PC-9 (cell line): ENCODE data around the gene PLEKHF1. TPM values are rescaled to one million over a fixed set of nuclear protein-coding genes. Genes with fewer than 3 reads are reported as not detected.

Source experiments
- BruUV-seq: library from RNA; stranded (reverse); fragments of 400-500 nt; replicated peaks from 2 replicates; lab custom pipeline; 2021; lab: Mats Ljungman, UMichigan
- CTCF ChIA-PET: fragments of 300-600 bp; sonication (Branson Sonifier 250); formaldehyde crosslinking; loops from one replicate; lab custom pipeline; 2022; ENCODE audit warnings: antibody characterized with exemption; lab: Charles Lee
- POLR2A ChIA-PET: fragments of 300-600 bp; sonication (Branson Sonifier 250); formaldehyde crosslinking; loops from one replicate; lab custom pipeline; 2022; ENCODE audit warnings: antibody characterized with exemption; ENCODE audit not compliant: unreplicated experiment; lab: Charles Lee
- DNase-seq, 2 experiments: peaks; one replicate each; pipeline versions ENCODE4 v3.0.0 to v3.0.0-alpha.2; 2015 to 2022; ENCODE audit warnings: mixed read lengths in 1 of 2
- H2AFZ ChIP-seq: fragments of 200-600 bp; sonication (generic); 2 replicates; pipeline ENCODE4 v1.8.1; 2017; ENCODE audit warnings: antibody characterized with exemption
- H3F3A ChIP-seq: fragments of 200-600 bp; sonication (generic); 2 replicates; pipeline ENCODE4 v1.8.1; 2017; ENCODE audit warnings: antibody characterized with exemption, mild to moderate bottlenecking, low read depth; ENCODE audit not compliant: insufficient read depth
- H3K27ac ChIP-seq: fragments of 200-600 bp; sonication (generic); 2 replicates; pipeline ENCODE4 v1.6.1; 2016; ENCODE audit warnings: mixed run types
- H3K27me3 ChIP-seq: fragments of 200-600 bp; sonication (generic); 2 replicates; pipeline ENCODE4 v1.6.1; 2016; ENCODE audit warnings: low read depth, mixed run types; ENCODE audit not compliant: insufficient read depth
- H3K36me3 ChIP-seq: fragments of 200-600 bp; sonication (generic); 2 replicates; pipeline ENCODE4 v1.6.1; 2016; ENCODE audit warnings: low read depth, mixed run types
- H3K4me1 ChIP-seq: fragments of 200-600 bp; sonication (generic); replicated peaks from 2 replicates; pipeline ENCODE4 v1.6.1; 2016; ENCODE audit warnings: mixed run types; ENCODE audit not compliant: insufficient read depth
- H3K4me2 ChIP-seq: fragments of 200-600 bp; sonication (generic); 2 replicates; pipeline ENCODE4 v1.6.1; 2017; ENCODE audit warnings: mixed run types
- H3K4me3 ChIP-seq: fragments of 200-600 bp; sonication (generic); 2 replicates; pipeline ENCODE4 v1.6.1; 2016; ENCODE audit warnings: mixed run types
- H3K79me2 ChIP-seq: fragments of 200-600 bp; sonication (generic); 2 replicates; pipeline ENCODE4 v1.6.1; 2017; ENCODE audit warnings: low read depth, mixed run types
- H3K9me2 ChIP-seq: fragments of 200-600 bp; sonication (generic); 2 replicates; pipeline ENCODE4 v1.8.1; 2017; ENCODE audit warnings: mild to moderate bottlenecking; ENCODE audit not compliant: insufficient read depth
- H3K9me3 ChIP-seq: fragments of 200-600 bp; sonication (generic); 2 replicates; pipeline ENCODE4 v1.8.1; 2016; ENCODE audit warnings: low read depth; ENCODE audit not compliant: insufficient read depth
- H4K20me1 ChIP-seq: fragments of 200-600 bp; sonication (generic); 2 replicates; pipeline ENCODE4 v1.8.1; 2017; ENCODE audit not compliant: insufficient read depth
- EZH2 ChIP-seq: fragments of 200-600 bp; sonication (generic); IDR thresholded peaks from 2 replicates; pipeline ENCODE4 v1.8.0; 2017; ENCODE audit warnings: antibody characterized with exemption, low read depth
- intact Hi-C: fragments of 100-400 bp; cut with micrococcal nuclease; formaldehyde crosslinking; loops from one replicate; pipeline ENCODE4 v1.10.0; 2022; ENCODE audit not compliant: unreplicated experiment
- total RNA-seq: library from RNA; stranded (reverse); gene quantifications from 2 replicates; pipeline ENCODE4 v1.2.3, GENCODE V29; 2021
- TF ChIP-seq, protein P1 (sequence below): fragments of 200-600 bp; sonication (generic); conservative IDR thresholded peaks from 2 replicates; pipeline ENCODE4 v1.6.1; 2017; ENCODE audit warnings: mixed run types, antibody characterized with exemption, mild to moderate bottlenecking, moderate library complexity

The PLEKHF1 gene
- total RNA-seq, 1 experiment from 2014 or later = 16.0 TPM

DNA sequence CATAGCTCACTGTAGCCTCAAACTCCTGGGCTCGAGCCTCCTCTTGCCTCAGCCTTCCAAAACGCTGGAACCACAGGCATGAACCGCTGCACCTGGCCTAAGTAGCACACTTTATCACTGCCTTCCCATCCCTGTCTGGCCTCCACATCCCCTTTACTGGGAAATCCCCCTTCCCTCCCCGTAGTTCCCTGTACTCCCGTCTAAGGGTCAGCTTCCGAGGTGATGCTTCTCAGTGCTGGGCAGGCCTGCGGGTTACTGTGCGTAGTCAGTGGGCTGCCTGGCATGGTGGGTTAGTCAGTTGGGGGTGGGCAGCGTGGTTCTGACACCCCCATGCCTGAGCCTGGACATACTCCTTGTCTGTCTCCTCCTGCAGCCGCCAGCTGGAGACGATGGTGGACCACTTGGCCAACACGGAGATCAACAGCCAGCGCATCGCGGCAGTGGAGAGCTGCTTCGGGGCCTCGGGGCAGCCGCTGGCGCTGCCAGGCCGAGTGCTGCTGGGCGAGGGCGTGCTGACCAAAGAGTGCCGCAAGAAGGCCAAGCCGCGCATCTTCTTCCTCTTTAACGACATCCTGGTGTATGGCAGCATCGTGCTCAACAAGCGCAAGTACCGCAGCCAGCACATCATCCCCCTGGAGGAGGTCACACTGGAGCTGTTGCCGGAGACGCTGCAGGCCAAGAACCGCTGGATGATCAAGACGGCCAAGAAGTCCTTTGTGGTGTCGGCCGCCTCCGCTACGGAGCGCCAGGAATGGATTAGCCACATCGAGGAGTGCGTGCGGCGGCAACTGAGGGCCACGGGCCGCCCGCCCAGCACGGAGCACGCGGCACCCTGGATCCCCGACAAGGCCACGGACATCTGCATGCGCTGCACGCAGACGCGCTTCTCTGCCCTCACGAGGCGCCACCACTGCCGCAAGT lies 8.4 kb downstream of the PLEKHF1 start:
- no TSS peak for BruUV-seq
- Histone ChIP-seq H3K36me3 (peaks cover 29% of the 10 kb centered on the region; the same call in 1 of the 2 replicates), H3K27ac (no peak overlapping the region), H3K79me2 (peaks cover 62% of the 10 kb centered on the region), H3K9me3 (no peaks in the 10 kb centered on the region), H3K4me2 (no peak overlapping the region), H3K4me3 (no peak overlapping the region), H3K27me3 (no peaks in the 10 kb centered on the region), H2AFZ (no peak overlapping the region), H4K20me1 (peaks cover 18% of the 10 kb centered on the region), H3K9me2 (no peaks in the 10 kb centered on the region), H3F3A (peaks cover 38% of the 10 kb centered on the region), H3K4me1 (peaks cover 54% of the 10 kb centered on the region)
- POLR2A ChIA-PET = no interaction called here
- intact Hi-C loops = no loop called here
- CTCF ChIA-PET = no interaction called here
- no peak for DNase-seq
- TF ChIP-seq, protein P1, sequence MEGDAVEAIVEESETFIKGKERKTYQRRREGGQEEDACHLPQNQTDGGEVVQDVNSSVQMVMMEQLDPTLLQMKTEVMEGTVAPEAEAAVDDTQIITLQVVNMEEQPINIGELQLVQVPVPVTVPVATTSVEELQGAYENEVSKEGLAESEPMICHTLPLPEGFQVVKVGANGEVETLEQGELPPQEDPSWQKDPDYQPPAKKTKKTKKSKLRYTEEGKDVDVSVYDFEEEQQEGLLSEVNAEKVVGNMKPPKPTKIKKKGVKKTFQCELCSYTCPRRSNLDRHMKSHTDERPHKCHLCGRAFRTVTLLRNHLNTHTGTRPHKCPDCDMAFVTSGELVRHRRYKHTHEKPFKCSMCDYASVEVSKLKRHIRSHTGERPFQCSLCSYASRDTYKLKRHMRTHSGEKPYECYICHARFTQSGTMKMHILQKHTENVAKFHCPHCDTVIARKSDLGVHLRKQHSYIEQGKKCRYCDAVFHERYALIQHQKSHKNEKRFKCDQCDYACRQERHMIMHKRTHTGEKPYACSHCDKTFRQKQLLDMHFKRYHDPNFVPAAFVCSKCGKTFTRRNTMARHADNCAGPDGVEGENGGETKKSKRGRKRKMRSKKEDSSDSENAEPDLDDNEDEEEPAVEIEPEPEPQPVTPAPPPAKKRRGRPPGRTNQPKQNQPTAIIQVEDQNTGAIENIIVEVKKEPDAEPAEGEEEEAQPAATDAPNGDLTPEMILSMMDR = no peak
- no peak for TF ChIP-seq EZH2

DNA sequence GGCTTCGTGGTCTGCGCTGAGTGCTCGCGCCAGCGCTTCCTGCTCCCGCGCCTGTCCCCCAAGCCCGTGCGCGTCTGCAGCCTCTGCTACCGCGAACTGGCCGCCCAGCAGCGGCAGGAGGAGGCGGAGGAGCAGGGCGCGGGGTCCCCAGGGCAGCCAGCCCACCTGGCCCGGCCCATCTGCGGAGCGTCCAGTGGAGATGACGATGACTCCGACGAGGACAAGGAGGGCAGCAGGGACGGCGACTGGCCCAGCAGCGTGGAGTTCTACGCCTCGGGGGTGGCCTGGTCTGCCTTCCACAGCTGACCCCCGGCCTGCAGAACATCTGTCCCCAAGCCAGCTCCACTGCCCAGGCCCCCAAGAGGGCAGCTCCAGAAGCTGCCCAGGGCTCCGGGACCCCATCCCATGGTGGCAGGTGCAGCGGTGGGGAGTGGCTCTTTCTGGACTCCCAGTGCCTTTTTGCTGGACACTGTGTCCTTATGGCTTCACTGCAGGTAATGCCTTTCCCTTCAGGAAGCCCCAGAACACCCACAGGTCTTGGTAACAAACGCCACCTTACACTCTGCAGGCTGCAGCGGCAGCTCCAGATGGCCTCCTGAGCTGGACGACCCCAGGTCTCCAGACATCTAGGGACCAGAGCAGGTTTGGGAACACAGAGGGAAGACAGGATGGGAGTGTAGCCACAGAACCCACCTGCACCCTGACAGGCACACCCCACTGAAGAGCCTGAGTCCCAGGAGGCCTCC lies 9.3 kb downstream of the PLEKHF1 start:
- peaks cover 35% of the 10 kb centered on the region for H3F3A ChIP-seq
- H3K9me2 ChIP-seq = no peaks in the 10 kb centered on the region
- H3K27ac ChIP-seq = no peak overlapping the region
- ChIA-PET POLR2A (no interaction called here), CTCF (no interaction called here)
- no peak overlapping the region for H3K4me2 ChIP-seq
- TF ChIP-seq, protein P1 = no peak
- TF ChIP-seq EZH2 = no peak
- H3K4me3 ChIP-seq = no peak overlapping the region
- intact Hi-C loops = no loop called here
- H3K9me3 ChIP-seq = no peaks in the 10 kb centered on the region
- no peaks in the 10 kb centered on the region for H3K27me3 ChIP-seq
- no peak for DNase-seq
- H3K4me1 ChIP-seq = peaks cover 54% of the 10 kb centered on the region
- no TSS peak for BruUV-seq
- peaks cover 29% of the 10 kb centered on the region; the same call in 1 of the 2 replicates for H3K36me3 ChIP-seq
- H4K20me1 ChIP-seq = peaks cover 18% of the 10 kb centered on the region
- peaks cover 53% of the 10 kb centered on the region for H3K79me2 ChIP-seq
- no peak overlapping the region for H2AFZ ChIP-seq

DNA sequence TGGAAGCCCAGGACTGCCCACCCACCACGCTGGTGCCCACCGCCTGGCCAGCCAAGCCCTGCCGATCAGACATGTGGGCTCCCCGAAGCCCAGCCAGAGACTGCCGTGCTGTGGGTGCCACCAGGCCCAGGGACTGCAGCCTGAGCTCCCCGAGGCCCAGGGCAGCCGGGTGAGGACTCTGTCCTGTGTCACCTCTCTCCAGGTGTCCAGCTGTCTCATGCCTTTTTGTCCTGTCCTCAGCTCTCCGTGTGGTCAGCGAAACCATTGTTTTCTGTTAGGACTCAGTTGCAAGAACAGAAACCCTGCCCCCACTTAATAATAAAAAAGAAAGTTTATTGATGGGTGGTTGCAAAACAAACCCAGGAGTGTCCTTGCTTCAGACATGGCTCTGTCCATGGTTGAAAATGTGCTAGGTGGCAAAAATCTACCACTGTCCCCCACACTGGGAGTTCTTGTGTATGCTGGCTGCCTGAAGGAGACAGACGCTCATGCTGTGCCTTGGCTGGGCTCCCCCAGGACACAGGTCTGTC lies 9.9 kb downstream of the PLEKHF1 start:
- Histone ChIP-seq H3F3A (peaks cover 29% of the 10 kb centered on the region), H3K4me2 (no peak overlapping the region), H4K20me1 (peaks cover 17% of the 10 kb centered on the region), H3K79me2 (peaks cover 47% of the 10 kb centered on the region), H3K9me3 (no peaks in the 10 kb centered on the region), H3K27me3 (no peaks in the 10 kb centered on the region), H3K9me2 (no peaks in the 10 kb centered on the region), H2AFZ (no peak overlapping the region), H3K36me3 (peaks cover 27% of the 10 kb centered on the region; the same call in 1 of the 2 replicates), H3K27ac (no peak overlapping the region), H3K4me3 (no peak overlapping the region), H3K4me1 (peaks cover 48% of the 10 kb centered on the region)
- BruUV-seq = no TSS peak
- TF ChIP-seq, protein P1 = no peak
- no peak for TF ChIP-seq EZH2
- no peak for DNase-seq
- intact Hi-C loops = no loop called here
- ChIA-PET CTCF (no interaction called here), POLR2A (no interaction called here)
